Neutrophil (primary cell): ENCODE data around the gene LMOD1.
"Not testable (repeated sequence)": the region's sequence is repeated elsewhere in the genome, so short reads cannot be mapped to it uniquely, and the experiment has no call there.

Experiments used
- H3K27ac ChIP-seq: fragments of 200-600 bp; sonication (generic); 2 replicates; pipeline ENCODE4 v1.5.1; 2016; ENCODE audit warnings: mild to moderate bottlenecking, moderate library complexity
- H3K27me3 ChIP-seq: fragments of 200-600 bp; sonication (generic); 2 replicates; pipeline ENCODE4 v1.6.0; 2016; ENCODE audit warnings: mild to moderate bottlenecking
- H3K36me3 ChIP-seq: fragments of 200-600 bp; sonication (generic); 2 replicates; pipeline ENCODE4 v1.5.1; 2017
- H3K4me1 ChIP-seq, 2 experiments: fragments of 200-600 bp in 1 of 2; sonication (generic) in 1 of 2; 1 replicate in 1 of 2; 2 replicates in 1 of 2; pipeline versions ENCODE4 v1.5.1 to v1.6.1; 2013 to 2016; ENCODE audit warnings: low read depth in 1 of 2, low read length in 1 of 2, mild to moderate bottlenecking in 1 of 2, moderate library complexity in 1 of 2; ENCODE audit not compliant: control insufficient read depth in 1 of 2, insufficient read depth in 1 of 2
- H3K4me3 ChIP-seq, 2 experiments: fragments of 200-600 bp in 1 of 2; sonication (generic) in 1 of 2; 1 replicate in 1 of 2; 2 replicates in 1 of 2; pipeline ENCODE4 v1.5.1; 2013 to 2016; ENCODE audit warnings: low read depth in 1 of 2, low read length in 1 of 2, mild to moderate bottlenecking in 1 of 2, moderate library complexity in 1 of 2
- H3K9me3 ChIP-seq: fragments of 200-600 bp; sonication (generic); 2 replicates; pipeline ENCODE4 v1.5.1; 2016
- CTCF ChIP-seq: fragments of 200-600 bp; sonication (generic); IDR thresholded peaks from 2 replicates; pipeline ENCODE4 v1.5.1; 2016; ENCODE audit warnings: antibody characterized with exemption

LMOD1 gene

GRCh38 chr1:201945157-201945556 lies 1.2 kb downstream of the LMOD1 start:
- no peak overlapping the region for H3K27ac ChIP-seq
- H3K4me3 ChIP-seq: no peak overlapping the region
- H3K27me3 ChIP-seq: peaks cover 61% of the 10 kb centered on the region
- H3K9me3 ChIP-seq: no peaks in the 10 kb centered on the region
- no peak for TF ChIP-seq CTCF
- H3K36me3 ChIP-seq: no peaks in the 10 kb centered on the region
- H3K4me1 ChIP-seq: no peaks in the 10 kb centered on the region

GRCh38 chr1:201944639-201945038 lies 1.7 kb downstream of the LMOD1 start:
- no peaks in the 10 kb centered on the region for H3K9me3 ChIP-seq
- no peaks in the 10 kb centered on the region for H3K36me3 ChIP-seq
- H3K27ac ChIP-seq: no peak overlapping the region
- peaks cover 58% of the 10 kb centered on the region for H3K27me3 ChIP-seq
- H3K4me1 ChIP-seq: no peaks in the 10 kb centered on the region
- H3K4me3 ChIP-seq: no peak overlapping the region
- TF ChIP-seq CTCF: no peak

DNA sequence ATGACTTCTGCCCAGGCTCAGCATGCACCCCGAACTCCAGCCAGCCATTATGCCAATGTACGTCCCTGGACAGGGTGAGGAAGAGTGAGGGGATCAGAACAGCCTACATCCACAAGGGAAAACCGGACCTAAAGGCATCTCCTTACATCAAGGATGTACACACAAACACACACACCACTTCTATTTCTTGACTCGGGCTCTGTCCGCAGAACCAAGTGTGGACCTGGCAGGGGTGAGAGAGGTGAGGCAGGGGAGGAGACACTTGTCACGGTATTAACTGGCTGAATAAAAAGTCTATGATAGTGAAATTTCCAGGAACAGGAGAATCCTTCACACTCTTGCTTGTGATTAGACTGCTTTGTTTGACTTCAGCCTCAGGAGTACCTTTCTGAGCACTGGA lies 2.3 kb downstream of the LMOD1 start:
- H3K36me3 ChIP-seq: no peaks in the 10 kb centered on the region
- no peak for TF ChIP-seq CTCF
- no peak overlapping the region for H3K27ac ChIP-seq
- H3K9me3 ChIP-seq: no peaks in the 10 kb centered on the region
- H3K27me3 ChIP-seq: peaks cover 54% of the 10 kb centered on the region
- H3K4me3 ChIP-seq: no peak overlapping the region
- H3K4me1 ChIP-seq: no peaks in the 10 kb centered on the region

DNA sequence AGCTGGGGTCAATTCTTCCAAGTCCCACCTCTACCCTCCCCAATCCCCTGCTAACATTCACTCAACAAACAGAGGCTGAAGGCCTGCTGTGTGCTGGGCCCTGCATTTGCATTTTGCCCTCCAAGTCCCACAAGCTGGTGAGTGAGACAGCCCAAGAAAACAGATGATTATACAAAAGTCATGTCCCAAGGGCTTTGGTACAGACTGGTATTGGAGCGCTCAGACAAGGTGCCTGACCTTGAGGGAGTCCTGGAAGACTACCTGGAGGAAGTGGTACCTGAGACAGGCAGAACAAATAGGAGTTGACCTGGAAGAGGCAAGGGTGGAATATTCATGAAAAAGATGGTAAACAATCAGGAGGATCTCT lies 4.2 kb downstream of the LMOD1 start:
- Histone ChIP-seq H3K27ac (no peak overlapping the region), H3K9me3 (no peaks in the 10 kb centered on the region), H3K4me1 (no peaks in the 10 kb centered on the region), H3K36me3 (no peaks in the 10 kb centered on the region), H3K27me3 (peaks cover 35% of the 10 kb centered on the region), H3K4me3 (no peak overlapping the region)
- TF ChIP-seq CTCF: no peak

- Histone ChIP-seq H3K36me3 (no peaks in the 10 kb centered on the region), H3K4me1 (no peaks in the 10 kb centered on the region), H3K4me3 (no peak overlapping the region), H3K27me3 (peaks cover 30% of the 10 kb centered on the region), H3K9me3 (no peaks in the 10 kb centered on the region), H3K27ac (no peak overlapping the region)
- TF ChIP-seq CTCF: no peak
These were observed 4.8 kb downstream of the LMOD1 start for GRCh38 chr1:201941420-201942128.

GRCh38 chr1:201940316-201940715 lies 6.0 kb downstream of the LMOD1 start:
- not testable (repeated sequence) for H3K4me1 ChIP-seq, H3K27ac ChIP-seq, H3K36me3 ChIP-seq, H3K9me3 ChIP-seq, H3K4me3 ChIP-seq
- peaks cover 17% of the 10 kb centered on the region for H3K27me3 ChIP-seq
